Lower leg skin (tissue), 3 donors: ENCODE results near the gene ELFN1.

Experiments
- POLR2A ChIP-seq, 2 donors: fragments of 450-650 bp; IDR thresholded peaks; one replicate each; pipeline ENCODE4 v1.6.1; 2016 to 2017; ENCODE audit warnings: antibody characterized with exemption in 2 of 2, mild to moderate bottlenecking in 1 of 2, moderate library complexity in 1 of 2
- TF ChIP-seq, protein P1 (sequence below), 3 donors: fragments of 450-650 bp; IDR thresholded peaks; one replicate each; pipeline ENCODE4 v1.5.1; 2016; ENCODE audit warnings: antibody characterized with exemption in 3 of 3, mild to moderate bottlenecking in 3 of 3, moderate library complexity in 2 of 3

DNA sequence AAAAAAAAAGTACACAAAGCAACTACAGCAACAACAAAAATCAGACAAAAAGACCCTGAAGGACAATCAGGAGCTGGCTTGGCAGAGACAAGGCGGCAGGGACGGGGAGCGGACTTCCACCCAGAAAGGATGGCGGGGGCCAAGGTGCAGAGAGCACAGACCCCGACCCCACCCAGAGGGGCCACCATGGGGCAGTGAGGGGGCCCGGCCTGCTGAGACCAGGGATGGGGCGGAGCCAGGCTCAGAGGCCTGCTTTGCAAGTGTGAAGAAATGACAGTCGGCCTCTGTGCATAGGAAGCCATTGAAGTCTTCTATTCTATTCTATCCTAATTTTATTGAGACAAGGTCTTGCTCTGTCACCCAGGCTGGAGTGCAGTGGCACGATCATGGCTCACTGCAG lies 82.0 kb downstream of the ELFN1 start:
- TF ChIP-seq, protein P1, sequence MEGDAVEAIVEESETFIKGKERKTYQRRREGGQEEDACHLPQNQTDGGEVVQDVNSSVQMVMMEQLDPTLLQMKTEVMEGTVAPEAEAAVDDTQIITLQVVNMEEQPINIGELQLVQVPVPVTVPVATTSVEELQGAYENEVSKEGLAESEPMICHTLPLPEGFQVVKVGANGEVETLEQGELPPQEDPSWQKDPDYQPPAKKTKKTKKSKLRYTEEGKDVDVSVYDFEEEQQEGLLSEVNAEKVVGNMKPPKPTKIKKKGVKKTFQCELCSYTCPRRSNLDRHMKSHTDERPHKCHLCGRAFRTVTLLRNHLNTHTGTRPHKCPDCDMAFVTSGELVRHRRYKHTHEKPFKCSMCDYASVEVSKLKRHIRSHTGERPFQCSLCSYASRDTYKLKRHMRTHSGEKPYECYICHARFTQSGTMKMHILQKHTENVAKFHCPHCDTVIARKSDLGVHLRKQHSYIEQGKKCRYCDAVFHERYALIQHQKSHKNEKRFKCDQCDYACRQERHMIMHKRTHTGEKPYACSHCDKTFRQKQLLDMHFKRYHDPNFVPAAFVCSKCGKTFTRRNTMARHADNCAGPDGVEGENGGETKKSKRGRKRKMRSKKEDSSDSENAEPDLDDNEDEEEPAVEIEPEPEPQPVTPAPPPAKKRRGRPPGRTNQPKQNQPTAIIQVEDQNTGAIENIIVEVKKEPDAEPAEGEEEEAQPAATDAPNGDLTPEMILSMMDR (IDR thresholded peaks at IDR 0.05) = no peak
- TF ChIP-seq POLR2A (IDR thresholded peaks at IDR 0.05) = no peak
